ENCODE results near the gene WDR91.

DNA sequence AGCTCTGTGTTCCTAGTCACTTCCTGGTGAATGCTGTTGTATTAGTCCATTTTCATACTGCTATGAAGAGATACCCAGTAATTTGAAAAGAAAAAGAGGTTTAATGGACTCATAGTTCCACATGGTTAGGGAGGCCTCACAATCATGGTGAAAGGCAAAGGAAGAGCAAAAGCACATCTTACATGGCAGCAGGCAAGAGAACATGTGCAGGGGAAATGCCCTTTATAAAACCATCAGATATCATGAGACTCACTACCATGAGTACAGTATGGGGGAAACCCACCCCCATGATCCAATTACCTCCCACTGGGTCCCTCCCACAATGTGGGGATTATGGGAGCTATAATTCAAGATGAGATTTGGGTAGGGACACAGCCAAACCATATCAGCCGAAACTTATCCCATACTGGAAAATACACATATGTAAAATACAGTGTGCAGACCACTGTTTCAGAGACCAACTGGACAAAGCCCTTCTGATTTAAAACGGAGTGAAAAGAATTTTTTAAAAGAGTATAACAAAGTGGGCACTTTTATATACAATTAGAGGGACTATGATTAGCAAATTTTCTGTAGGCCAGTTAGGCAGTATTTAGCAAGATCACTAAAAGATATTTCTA is 48.8 kb downstream of the WDR91 start:
- TF ChIP-seq EZH2 (IDR thresholded peaks at IDR 0.05; ENCODE audit: insufficient read depth, low read length): no peak
- TF ChIP-seq, protein P1, sequence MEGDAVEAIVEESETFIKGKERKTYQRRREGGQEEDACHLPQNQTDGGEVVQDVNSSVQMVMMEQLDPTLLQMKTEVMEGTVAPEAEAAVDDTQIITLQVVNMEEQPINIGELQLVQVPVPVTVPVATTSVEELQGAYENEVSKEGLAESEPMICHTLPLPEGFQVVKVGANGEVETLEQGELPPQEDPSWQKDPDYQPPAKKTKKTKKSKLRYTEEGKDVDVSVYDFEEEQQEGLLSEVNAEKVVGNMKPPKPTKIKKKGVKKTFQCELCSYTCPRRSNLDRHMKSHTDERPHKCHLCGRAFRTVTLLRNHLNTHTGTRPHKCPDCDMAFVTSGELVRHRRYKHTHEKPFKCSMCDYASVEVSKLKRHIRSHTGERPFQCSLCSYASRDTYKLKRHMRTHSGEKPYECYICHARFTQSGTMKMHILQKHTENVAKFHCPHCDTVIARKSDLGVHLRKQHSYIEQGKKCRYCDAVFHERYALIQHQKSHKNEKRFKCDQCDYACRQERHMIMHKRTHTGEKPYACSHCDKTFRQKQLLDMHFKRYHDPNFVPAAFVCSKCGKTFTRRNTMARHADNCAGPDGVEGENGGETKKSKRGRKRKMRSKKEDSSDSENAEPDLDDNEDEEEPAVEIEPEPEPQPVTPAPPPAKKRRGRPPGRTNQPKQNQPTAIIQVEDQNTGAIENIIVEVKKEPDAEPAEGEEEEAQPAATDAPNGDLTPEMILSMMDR (IDR thresholded peaks at IDR 0.05; ENCODE audit: insufficient read depth, low read depth, low read length): no peak

Measured in astrocyte (in vitro differentiated cells and primary cell).